Stimulated activated naive CD8-positive, alpha-beta T cell treated with anti-CD3 and anti-CD28 coated beads, Interleukin-15, Interleukin-2, amounts not matched to agents 100 ng/mL and 50 ng/mL, for 24 hours (primary cell): Measurements from ENCODE around the gene GABRG3.

Source experiments
- H3K27ac Mint-ChIP-seq: one replicate; pipeline ENCODE4 v1.8.0; 2021; ENCODE audit warnings: mild to moderate bottlenecking, mixed read lengths
- H3K27me3 Mint-ChIP-seq: one replicate; pipeline ENCODE4 v1.8.0; 2021; ENCODE audit warnings: mixed read lengths
- H3K36me3 Mint-ChIP-seq: one replicate; pipeline ENCODE4 v1.8.0; 2021; ENCODE audit warnings: low read depth, mixed read lengths
- H3K4me1 Mint-ChIP-seq: one replicate; pipeline ENCODE4 v1.8.0; 2021; ENCODE audit warnings: low read depth, mixed read lengths
- H3K4me3 Mint-ChIP-seq: one replicate; pipeline ENCODE4 v1.8.0; 2021; ENCODE audit warnings: mild to moderate bottlenecking, mixed read lengths
- H3K9me3 Mint-ChIP-seq: one replicate; pipeline ENCODE4 v1.8.0; 2021; ENCODE audit warnings: mixed read lengths

The GABRG3 gene

GRCh38 chr15:27398631-27399161, 427.7 kb downstream of the GABRG3 start:
- H3K27me3 Mint-ChIP-seq = no peaks in the 10 kb centered on the region
- H3K27ac Mint-ChIP-seq = no peak overlapping the region
- peaks cover 8% of the 10 kb centered on the region for H3K9me3 Mint-ChIP-seq
- no peaks in the 10 kb centered on the region for H3K4me1 Mint-ChIP-seq
- no peaks in the 10 kb centered on the region for H3K36me3 Mint-ChIP-seq
- H3K4me3 Mint-ChIP-seq = no peak overlapping the region

- Mint-ChIP-seq H3K9me3 (peaks cover 8% of the 10 kb centered on the region), H3K4me3 (no peak overlapping the region), H3K27ac (no peak overlapping the region), H3K27me3 (no peaks in the 10 kb centered on the region), H3K36me3 (no peaks in the 10 kb centered on the region), H3K4me1 (no peaks in the 10 kb centered on the region)
Measured at GRCh38 chr15:27399241-27399640, 428.3 kb downstream of the GABRG3 start.

GRCh38 chr15:27401471-27401870, 430.5 kb downstream of the GABRG3 start:
- Mint-ChIP-seq H3K27me3 (no peaks in the 10 kb centered on the region), H3K9me3 (peaks cover 18% of the 10 kb centered on the region)

GRCh38 chr15:27408428-27408827, 437.4 kb downstream of the GABRG3 start:
- peaks cover 12% of the 10 kb centered on the region for H3K9me3 Mint-ChIP-seq
- H3K36me3 Mint-ChIP-seq = no peaks in the 10 kb centered on the region
- no peaks in the 10 kb centered on the region for H3K27me3 Mint-ChIP-seq
- H3K4me3 Mint-ChIP-seq = no peak overlapping the region
- no peaks in the 10 kb centered on the region for H3K4me1 Mint-ChIP-seq
- H3K27ac Mint-ChIP-seq = no peak overlapping the region

More at GRCh38 chr15:27401471-27401870, 430.5 kb downstream of the GABRG3 start:
- Mint-ChIP-seq H3K4me3 (no peak overlapping the region), H3K36me3 (no peaks in the 10 kb centered on the region), H3K27ac (no peak overlapping the region), H3K4me1 (no peaks in the 10 kb centered on the region)

- no peak overlapping the region for H3K27ac Mint-ChIP-seq
- H3K9me3 Mint-ChIP-seq = peaks cover 9% of the 10 kb centered on the region
- H3K4me3 Mint-ChIP-seq = no peak overlapping the region
- no peaks in the 10 kb centered on the region for H3K36me3 Mint-ChIP-seq
- H3K27me3 Mint-ChIP-seq = no peaks in the 10 kb centered on the region
- no peaks in the 10 kb centered on the region for H3K4me1 Mint-ChIP-seq
Measured at GRCh38 chr15:27410996-27411605, 440.1 kb downstream of the GABRG3 start.

GRCh38 chr15:27412415-27412814, 441.4 kb downstream of the GABRG3 start:
- no peaks in the 10 kb centered on the region for H3K36me3 Mint-ChIP-seq
- no peak overlapping the region for H3K27ac Mint-ChIP-seq
- peaks cover 6% of the 10 kb centered on the region for H3K9me3 Mint-ChIP-seq
- H3K4me3 Mint-ChIP-seq = no peak overlapping the region
- no peaks in the 10 kb centered on the region for H3K27me3 Mint-ChIP-seq
- H3K4me1 Mint-ChIP-seq = no peaks in the 10 kb centered on the region

GRCh38 chr15:27414168-27414870, 443.3 kb downstream of the GABRG3 start:
- H3K4me1 Mint-ChIP-seq = no peaks in the 10 kb centered on the region
- no peak overlapping the region for H3K27ac Mint-ChIP-seq
- H3K9me3 Mint-ChIP-seq = peaks cover 12% of the 10 kb centered on the region
- H3K36me3 Mint-ChIP-seq = no peaks in the 10 kb centered on the region
- no peak overlapping the region for H3K4me3 Mint-ChIP-seq
- no peaks in the 10 kb centered on the region for H3K27me3 Mint-ChIP-seq

GRCh38 chr15:27418726-27419125, 447.7 kb downstream of the GABRG3 start:
- Mint-ChIP-seq H3K9me3 (peaks cover 14% of the 10 kb centered on the region), H3K4me3 (no peak overlapping the region), H3K4me1 (no peaks in the 10 kb centered on the region), H3K36me3 (no peaks in the 10 kb centered on the region), H3K27ac (no peak overlapping the region), H3K27me3 (no peaks in the 10 kb centered on the region)

- no peak overlapping the region for H3K27ac Mint-ChIP-seq
- H3K36me3 Mint-ChIP-seq = no peaks in the 10 kb centered on the region
- peaks cover 9% of the 10 kb centered on the region for H3K9me3 Mint-ChIP-seq
- H3K27me3 Mint-ChIP-seq = no peaks in the 10 kb centered on the region
- H3K4me3 Mint-ChIP-seq = no peak overlapping the region
- H3K4me1 Mint-ChIP-seq = no peaks in the 10 kb centered on the region
Measured at GRCh38 chr15:27422997-27423396, 452.0 kb downstream of the GABRG3 start.

- Mint-ChIP-seq H3K36me3 (no peaks in the 10 kb centered on the region), H3K4me1 (no peaks in the 10 kb centered on the region), H3K4me3 (no peak overlapping the region), H3K27ac (no peak overlapping the region), H3K27me3 (no peaks in the 10 kb centered on the region), H3K9me3 (peaks cover 3% of the 10 kb centered on the region)
Measured at GRCh38 chr15:27426805-27427204, 455.8 kb downstream of the GABRG3 start.

GRCh38 chr15:27427276-27427675, 456.3 kb downstream of the GABRG3 start:
- H3K9me3 Mint-ChIP-seq = peaks cover 3% of the 10 kb centered on the region
- no peak overlapping the region for H3K27ac Mint-ChIP-seq
- no peak overlapping the region for H3K4me3 Mint-ChIP-seq
- H3K36me3 Mint-ChIP-seq = no peaks in the 10 kb centered on the region
- H3K4me1 Mint-ChIP-seq = no peaks in the 10 kb centered on the region
- no peaks in the 10 kb centered on the region for H3K27me3 Mint-ChIP-seq

GRCh38 chr15:27428151-27428550, 457.2 kb downstream of the GABRG3 start:
- Mint-ChIP-seq H3K36me3 (no peaks in the 10 kb centered on the region), H3K27me3 (no peaks in the 10 kb centered on the region), H3K27ac (no peak overlapping the region), H3K9me3 (peaks cover 3% of the 10 kb centered on the region), H3K4me1 (no peaks in the 10 kb centered on the region), H3K4me3 (no peak overlapping the region)

- Mint-ChIP-seq H3K27ac (no peak overlapping the region), H3K36me3 (no peaks in the 10 kb centered on the region), H3K4me3 (no peak overlapping the region), H3K9me3 (peaks cover 3% of the 10 kb centered on the region), H3K27me3 (no peaks in the 10 kb centered on the region), H3K4me1 (no peaks in the 10 kb centered on the region)
Measured at GRCh38 chr15:27429577-27429976, 458.6 kb downstream of the GABRG3 start.

GRCh38 chr15:27433604-27434003, 462.6 kb downstream of the GABRG3 start:
- Mint-ChIP-seq H3K27ac (no peak overlapping the region), H3K4me3 (no peak overlapping the region), H3K27me3 (no peaks in the 10 kb centered on the region), H3K4me1 (no peaks in the 10 kb centered on the region), H3K9me3 (peaks cover 4% of the 10 kb centered on the region), H3K36me3 (no peaks in the 10 kb centered on the region)

- Mint-ChIP-seq H3K36me3 (no peaks in the 10 kb centered on the region), H3K9me3 (peaks cover 4% of the 10 kb centered on the region), H3K4me1 (no peaks in the 10 kb centered on the region), H3K27ac (no peak overlapping the region), H3K4me3 (no peak overlapping the region), H3K27me3 (no peaks in the 10 kb centered on the region)
Measured at GRCh38 chr15:27438403-27439375, 467.7 kb downstream of the GABRG3 start.
